HG03460 (cell line): ENCODE data around the gene GUCY2F.

Experiments
- ATAC-seq: cut with Tn5 transposase; IDR thresholded peaks from one replicate; pipeline ENCODE4 v1.9.1; 2021; ENCODE audit not compliant: unreplicated experiment

Gene GUCY2F

GRCh38 chrX:109481986-109482385 lies at the start of gene GUCY2F:
GUCY2F (minus strand) TSS chrX:109482086; CDS start chrX:109475936, 6,150 bp downstream.
- no peak for ATAC-seq

GRCh38 chrX:109519001-109519400 lies 37.1 kb upstream of the GUCY2F start:
- no peak for ATAC-seq

GRCh38 chrX:109511113-109511512 lies 29.2 kb upstream of the GUCY2F start:
- ATAC-seq, result no peak

GRCh38 chrX:109508915-109509314 lies 27.0 kb upstream of the GUCY2F start:
- no peak for ATAC-seq

- no peak for ATAC-seq
Observed at GRCh38 chrX:109501176-109501575, 19.3 kb upstream of the GUCY2F start.

DNA sequence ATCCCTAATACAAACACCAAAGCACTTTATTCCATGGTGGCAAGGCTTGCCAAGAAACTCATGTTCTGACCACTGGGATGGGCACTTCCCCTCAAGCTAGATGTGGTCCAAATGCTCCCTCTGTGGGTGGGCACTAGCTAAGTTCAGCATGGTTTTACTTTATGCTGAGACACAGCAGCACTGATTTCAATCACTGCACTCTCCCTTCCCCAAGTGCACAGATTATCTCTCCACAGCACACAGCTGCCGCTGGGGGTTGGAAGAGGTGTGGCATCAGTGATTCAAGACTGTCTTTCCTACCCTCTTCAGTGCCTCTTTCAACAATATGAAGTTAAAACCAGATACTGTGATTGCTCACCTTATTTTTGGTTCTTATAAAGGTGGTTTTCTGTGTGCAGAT lies 16.5 kb upstream of the GUCY2F start:
- no peak for ATAC-seq

- no peak for ATAC-seq
Observed at GRCh38 chrX:109489174-109489573, 7.3 kb upstream of the GUCY2F start.

- ATAC-seq, result no peak
Observed at GRCh38 chrX:109487640-109488039, 5.8 kb upstream of the GUCY2F start.

GRCh38 chrX:109485470-109486340 lies 3.8 kb upstream of the GUCY2F start:
- ATAC-seq, result no peak

GRCh38 chrX:109484886-109485285 lies 3.0 kb upstream of the GUCY2F start:
- no peak for ATAC-seq

- ATAC-seq, result no peak
Observed at GRCh38 chrX:109475174-109475891, 6.6 kb downstream of the GUCY2F start.

DNA sequence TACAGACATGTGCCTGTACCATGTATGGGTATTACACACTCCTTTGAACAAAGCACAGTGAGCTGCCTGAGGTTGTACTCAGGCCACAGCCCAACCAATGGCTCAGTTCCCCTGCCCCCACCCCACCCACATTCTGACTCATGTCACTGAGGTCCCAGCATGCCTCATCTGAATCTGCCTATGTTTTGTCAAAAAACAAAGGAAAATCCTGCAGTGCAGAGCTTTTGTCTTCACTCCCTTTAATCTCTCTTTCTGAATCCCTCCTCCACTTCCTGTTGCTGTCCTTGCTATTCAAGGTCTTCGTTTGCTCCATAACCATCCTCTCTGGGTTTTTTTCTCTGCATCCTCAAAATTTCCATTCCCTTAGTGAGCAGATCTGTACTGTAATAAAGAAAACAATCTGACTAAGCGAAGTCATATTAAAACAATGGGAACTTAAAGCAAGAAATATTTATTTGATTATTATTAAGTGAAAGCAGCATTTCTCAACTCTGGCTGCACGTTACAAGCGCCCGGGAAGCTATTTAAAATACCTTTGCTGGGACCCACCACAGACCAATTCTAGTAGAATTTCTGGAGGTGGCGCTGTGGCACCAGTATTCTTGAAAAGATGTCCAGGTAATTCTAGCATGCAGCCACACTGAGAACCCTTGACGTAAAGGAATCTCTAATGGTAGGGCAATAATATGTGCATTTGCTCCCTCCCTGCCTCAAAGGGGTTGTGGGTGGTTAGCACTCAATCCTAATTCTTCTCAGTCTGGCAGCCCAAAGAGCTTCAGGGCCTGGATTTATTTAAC lies 8.7 kb downstream of the GUCY2F start:
- no peak for ATAC-seq

DNA sequence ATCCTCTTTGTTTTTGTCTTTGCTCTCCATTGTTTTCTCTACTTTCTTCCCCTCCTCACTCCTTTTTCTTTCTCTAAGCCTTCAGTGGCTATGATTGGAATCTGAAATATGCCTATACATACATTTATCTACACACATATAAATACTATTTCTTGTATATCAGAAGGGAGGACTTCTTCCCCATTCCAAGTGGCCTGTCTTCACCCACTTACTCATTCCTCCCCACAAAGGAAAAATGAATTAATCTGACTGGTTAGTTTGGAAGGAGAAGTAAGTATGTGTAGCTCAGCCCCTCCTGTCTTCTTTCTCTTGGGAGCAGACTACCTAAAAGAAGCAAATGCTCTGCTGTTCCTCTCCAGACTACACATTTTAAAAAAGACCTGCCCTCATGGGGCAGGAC lies 17.7 kb downstream of the GUCY2F start:
- no peak for ATAC-seq

DNA sequence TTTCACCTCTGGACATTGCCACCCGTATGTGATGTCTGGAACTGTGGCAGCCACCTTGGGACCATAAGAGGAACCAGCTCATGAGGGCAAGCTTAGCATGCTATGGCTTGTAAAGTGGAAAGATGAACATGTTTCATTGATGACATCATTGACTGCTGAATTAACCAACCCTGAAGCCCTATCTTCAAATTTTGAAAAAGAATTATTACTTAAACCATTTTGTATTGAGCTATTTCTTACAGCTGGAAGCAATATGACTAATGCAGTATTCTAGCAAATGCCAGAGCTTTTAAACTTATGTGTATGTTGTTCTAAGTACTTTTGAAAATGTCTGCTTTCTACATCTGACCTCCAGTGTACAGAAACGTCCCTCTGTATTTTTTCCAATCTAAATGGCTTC lies 18.1 kb downstream of the GUCY2F start:
- no peak for ATAC-seq

DNA sequence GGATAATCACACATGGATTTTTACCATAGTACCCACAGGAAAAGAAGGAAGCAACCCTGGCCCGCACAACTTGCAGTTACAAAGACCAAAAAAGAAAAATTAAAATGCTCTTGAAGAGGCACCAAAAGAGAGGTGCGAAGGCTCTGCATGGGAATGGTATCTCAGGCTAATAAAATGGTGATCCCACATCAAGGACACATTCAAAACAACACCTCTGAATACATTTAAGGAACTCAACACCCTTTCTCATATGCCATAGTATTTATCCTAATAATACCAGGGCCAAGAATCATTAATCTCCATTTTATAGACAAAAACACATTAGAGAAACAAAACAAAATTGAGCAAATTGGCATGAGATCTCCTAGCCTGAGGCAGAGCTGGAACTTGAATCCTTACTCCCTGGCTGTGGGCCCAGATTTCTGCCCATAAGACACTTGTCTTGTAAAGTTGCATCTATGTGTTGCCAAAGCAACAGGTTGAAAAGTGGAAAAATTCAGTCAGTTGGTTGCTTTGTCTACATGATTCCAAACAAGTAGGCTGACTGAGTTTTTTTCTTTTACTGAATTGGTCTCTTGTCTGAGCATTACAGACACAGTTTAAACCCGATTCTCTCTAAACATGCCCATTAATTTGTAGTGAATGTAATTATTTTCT lies 33.5 kb downstream of the GUCY2F start:
- ATAC-seq, result no peak

DNA sequence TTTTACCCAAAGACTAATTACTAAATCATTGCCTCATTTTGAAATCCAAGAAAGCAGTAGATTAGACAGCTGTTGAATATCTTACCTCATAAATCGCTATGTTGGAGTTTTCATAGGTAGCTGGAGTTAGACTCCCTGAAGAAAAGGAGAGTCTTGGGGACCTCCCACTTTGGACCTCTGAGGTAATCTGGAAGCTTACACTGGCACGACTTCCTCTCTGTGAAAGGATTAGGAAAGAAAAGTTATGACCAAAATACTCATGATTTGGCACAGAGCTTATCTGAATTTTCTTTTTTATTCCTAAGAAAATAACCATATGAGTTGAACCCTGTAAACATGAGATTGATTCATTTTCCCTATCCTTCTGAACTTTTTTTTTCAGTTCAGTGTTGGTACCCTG lies 40.6 kb downstream of the GUCY2F start:
- ATAC-seq, result no peak

DNA sequence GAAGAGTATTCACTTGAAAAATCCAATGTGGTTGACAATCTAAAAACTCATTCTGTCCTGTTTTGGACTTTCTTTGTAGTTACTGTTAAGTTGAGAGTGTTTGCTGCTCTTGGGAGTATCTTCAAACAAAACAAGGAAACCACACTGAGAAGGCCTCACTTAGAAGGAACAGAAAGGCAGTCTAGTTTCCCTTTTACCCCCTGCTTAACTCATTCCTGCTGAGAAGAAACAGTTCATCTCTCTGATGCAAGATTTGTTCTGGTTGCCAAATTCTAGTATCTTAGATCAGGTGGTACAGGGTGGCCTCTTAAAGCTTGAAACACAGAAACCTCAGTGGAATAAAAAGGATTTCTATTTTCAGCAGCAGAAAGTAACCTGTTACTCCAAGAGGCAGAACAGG lies 41.4 kb downstream of the GUCY2F start:
- peak; percentile 59 for ATAC-seq

DNA sequence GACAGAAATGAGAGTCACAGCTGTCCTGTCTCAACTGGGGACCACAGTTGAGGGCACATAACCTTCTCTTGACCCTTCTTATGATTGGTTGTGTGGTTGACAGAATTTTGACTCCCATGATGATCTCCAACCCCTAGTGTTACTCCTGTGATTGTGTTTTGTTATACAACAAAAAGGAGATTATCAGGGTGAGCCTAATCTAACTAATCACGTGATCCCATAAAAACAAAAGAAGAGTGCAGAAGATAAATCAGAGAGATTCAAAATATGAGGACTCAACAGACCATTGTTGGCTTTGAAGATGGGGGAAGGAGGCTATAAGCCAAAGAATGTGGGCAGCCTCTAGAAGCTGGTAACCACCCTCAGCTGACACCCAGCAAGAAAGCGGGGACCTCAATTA lies 72.7 kb downstream of the GUCY2F start:
- ATAC-seq, result no peak

- ATAC-seq, result no peak
Observed at GRCh38 chrX:109403922-109404321, 78.0 kb downstream of the GUCY2F start.

DNA sequence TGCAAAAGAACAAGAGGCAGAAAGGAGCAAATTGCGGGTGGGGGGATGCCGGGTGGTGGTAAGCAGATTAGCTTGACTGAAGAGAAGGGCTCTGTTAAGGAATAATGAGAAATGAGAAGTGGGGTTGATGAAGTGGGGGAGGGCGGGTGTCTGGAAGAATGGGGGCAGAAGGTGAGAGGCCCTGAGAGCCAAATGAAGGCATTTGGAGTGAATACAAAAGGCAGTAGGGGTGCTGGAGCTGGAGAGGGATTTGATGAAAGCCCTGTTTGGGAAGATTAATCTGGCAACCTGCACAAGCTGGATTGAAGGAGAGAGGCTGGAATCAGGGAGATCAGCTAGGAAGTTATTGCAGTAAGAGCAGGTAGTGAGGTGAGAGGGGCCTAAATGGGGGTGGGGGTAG lies 82.1 kb downstream of the GUCY2F start:
- ATAC-seq, result no peak

- no peak for ATAC-seq
Observed at GRCh38 chrX:109398833-109399232, 83.1 kb downstream of the GUCY2F start.
